Stimulated activated CD4-positive, alpha-beta T cell treated with anti-CD3 and anti-CD28 coated beads, Interleukin-12 subunit alpha, Interleukin-12 subunit beta, amount 100 ng/mL, for 48 hours (primary cell): Measurements from ENCODE around the gene FBRSL1.
"Not testable (repeated sequence)": the region's sequence is repeated elsewhere in the genome, so short reads cannot be mapped to it uniquely, and the experiment has no call there.

Experiments
- DNase-seq, 3 donors: peaks; one replicate each; pipeline ENCODE4 v3.0.0-alpha.2; 2020; ENCODE audit warnings: low read depth in 2 of 3, low spot score in 1 of 3

Gene FBRSL1

GRCh38 chr12:132522592-132523380 is 32.8 kb downstream of the FBRSL1 start:
- DNase-seq: no peak

GRCh38 chr12:132523576-132524331 is 33.8 kb downstream of the FBRSL1 start:
- peak; percentile 45 to 74 (median 61) for DNase-seq

GRCh38 chr12:132524405-132524804 is 34.5 kb downstream of the FBRSL1 start:
- no peak for DNase-seq

- no peak for DNase-seq
These were observed 35.3 kb downstream of the FBRSL1 start for GRCh38 chr12:132525011-132525832.

GRCh38 chr12:132525833-132526455 is 36.0 kb downstream of the FBRSL1 start:
- DNase-seq: no peak

- DNase-seq: no peak
These were observed 37.4 kb downstream of the FBRSL1 start for GRCh38 chr12:132527186-132527882.

- no peak for DNase-seq
These were observed 37.9 kb downstream of the FBRSL1 start for GRCh38 chr12:132527883-132528264.

GRCh38 chr12:132528564-132529106 is 38.7 kb downstream of the FBRSL1 start:
- DNase-seq: no peak

GRCh38 chr12:132529156-132529839 is 39.3 kb downstream of the FBRSL1 start:
- no peak for DNase-seq

- DNase-seq: no peak
These were observed 40.0 kb downstream of the FBRSL1 start for GRCh38 chr12:132529906-132530305.

GRCh38 chr12:132530447-132530846 is 40.5 kb downstream of the FBRSL1 start:
- no peak for DNase-seq

- DNase-seq: no peak
These were observed 40.9 kb downstream of the FBRSL1 start for GRCh38 chr12:132530851-132531250.

GRCh38 chr12:132532711-132533583 is 43.0 kb downstream of the FBRSL1 start:
- DNase-seq: not testable (repeated sequence)

GRCh38 chr12:132533584-132533958 is 43.6 kb downstream of the FBRSL1 start:
- DNase-seq: no peak

- no peak for DNase-seq
These were observed 44.1 kb downstream of the FBRSL1 start for GRCh38 chr12:132534076-132534475.

GRCh38 chr12:132535019-132535418 is 45.1 kb downstream of the FBRSL1 start:
- no peak for DNase-seq

GRCh38 chr12:132536102-132536876 is 46.3 kb downstream of the FBRSL1 start:
- no peak for DNase-seq

- no peak for DNase-seq
These were observed 47.1 kb downstream of the FBRSL1 start for GRCh38 chr12:132537049-132537448.
